ENCODE data around the gene CFC1B. TPM values are rescaled to one million over a fixed set of nuclear protein-coding genes. Genes with fewer than 3 reads are reported as not detected.

The CFC1B gene
- total and polyA plus RNA-seq, 9 of the 15 experiments (the other 6 are each of a cell fraction or from before 2014, with no cell fraction given), result not detected

Small RNA genes lying within 50 kb of the gene (small RNA-seq; reads per million reads assigned to genes)
- gene RF00017, result not detected
- not detected for gene RNU6-473P

Other genes starting within 250 kb of the CFC1B start
- 187 and 239 TPM in 2 replicates for gene IMP4, start 178.3 kb upstream of the CFC1B start, total RNA-seq (2014; rRNA removed)
- 42.1 and 52.9 TPM in 2 replicates for gene IMP4, start 178.3 kb upstream of the CFC1B start, total RNA-seq (2014; rRNA removed; fragmentation: Illumina TruSeq; extraction: Trizol)
- 97.8 and 103 TPM in 2 replicates for gene IMP4, start 178.3 kb upstream of the CFC1B start, total RNA-seq (2015; rRNA removed; fragmentation: Illumina TruSeq; extraction: Trizol)
- 164 and 167 TPM in 2 replicates for gene IMP4, start 178.3 kb upstream of the CFC1B start, total RNA-seq (2021)
- 127 and 158 TPM in 2 replicates for gene IMP4, start 178.3 kb upstream of the CFC1B start, polyA plus RNA-seq (2011; rRNA removed)
- gene IMP4, start 178.3 kb upstream of the CFC1B start, polyA plus RNA-seq (2014; fragmentation: Illumina TruSeq; extraction: Trizol), result 100.0 and 155 TPM in 2 replicates
- 10 to 100 TPM; 35.4 to 53.3 TPM for gene IMP4, start 178.3 kb upstream of the CFC1B start, polyA plus RNA-seq (2014; fragmentation: Nextera tagmentation; extraction: Ambion mirVana)
- gene IMP4, start 178.3 kb upstream of the CFC1B start, polyA plus RNA-seq (2014; rRNA removed), result 209 and 231 TPM in 2 replicates
- 49.6 and 57.0 TPM in 2 replicates for gene PTPN18, start 165.2 kb upstream of the CFC1B start, total RNA-seq (2014; rRNA removed)
- 36.9 and 37.6 TPM in 2 replicates for gene PTPN18, start 165.2 kb upstream of the CFC1B start, total RNA-seq (2014; rRNA removed; fragmentation: Illumina TruSeq; extraction: Trizol)
- 35.2 and 38.5 TPM in 2 replicates for gene PTPN18, start 165.2 kb upstream of the CFC1B start, total RNA-seq (2015; rRNA removed; fragmentation: Illumina TruSeq; extraction: Trizol)
- 64.0 and 64.4 TPM in 2 replicates for gene PTPN18, start 165.2 kb upstream of the CFC1B start, total RNA-seq (2021)
- gene PTPN18, start 165.2 kb upstream of the CFC1B start, polyA plus RNA-seq (2011; rRNA removed), result 51.0 and 58.7 TPM in 2 replicates
- 79.5 and 90.7 TPM in 2 replicates for gene PTPN18, start 165.2 kb upstream of the CFC1B start, polyA plus RNA-seq (2014; fragmentation: Illumina TruSeq; extraction: Trizol)
- 10 to 100 TPM; 11.6 to 19.3 TPM for gene PTPN18, start 165.2 kb upstream of the CFC1B start, polyA plus RNA-seq (2014; fragmentation: Nextera tagmentation; extraction: Ambion mirVana)
- 67.4 and 76.7 TPM in 2 replicates for gene PTPN18, start 165.2 kb upstream of the CFC1B start, polyA plus RNA-seq (2014; rRNA removed)
- 0.78 and 1.00 TPM in 2 replicates for gene POTEI, start 11.9 kb upstream of the CFC1B start, total RNA-seq (2014; rRNA removed)
- 2.6 and 2.8 TPM in 2 replicates for gene POTEI, start 11.9 kb upstream of the CFC1B start, total RNA-seq (2014; rRNA removed; fragmentation: Illumina TruSeq; extraction: Trizol)
- gene POTEI, start 11.9 kb upstream of the CFC1B start, total RNA-seq (2015; rRNA removed; fragmentation: Illumina TruSeq; extraction: Trizol), result 2.3 and 2.5 TPM in 2 replicates
- 3.7 and 3.9 TPM in 2 replicates for gene POTEI, start 11.9 kb upstream of the CFC1B start, total RNA-seq (2021)
- gene POTEI, start 11.9 kb upstream of the CFC1B start, polyA plus RNA-seq (2011; rRNA removed), result 0.49 and 0.71 TPM in 2 replicates
- 0.79 and 0.89 TPM in 2 replicates for gene POTEI, start 11.9 kb upstream of the CFC1B start, polyA plus RNA-seq (2014; fragmentation: Illumina TruSeq; extraction: Trizol)
- gene POTEI, start 11.9 kb upstream of the CFC1B start, polyA plus RNA-seq (2014; fragmentation: Nextera tagmentation; extraction: Ambion mirVana), result under 1 TPM; 0.07 to 0.28 TPM
- 0.74 and 1.3 TPM in 2 replicates for gene POTEI, start 11.9 kb upstream of the CFC1B start, polyA plus RNA-seq (2014; rRNA removed)
- gene CFC1, start 78.4 kb downstream of the CFC1B start, total RNA-seq (2014; rRNA removed), result not detected in 2 replicates
- not detected in 2 replicates for gene CFC1, start 78.4 kb downstream of the CFC1B start, total RNA-seq (2014; rRNA removed; fragmentation: Illumina TruSeq; extraction: Trizol)
- not detected in 2 replicates for gene CFC1, start 78.4 kb downstream of the CFC1B start, total RNA-seq (2015; rRNA removed; fragmentation: Illumina TruSeq; extraction: Trizol)
- gene CFC1, start 78.4 kb downstream of the CFC1B start, total RNA-seq (2021), result not detected in 2 replicates
- not detected in 2 replicates for gene CFC1, start 78.4 kb downstream of the CFC1B start, polyA plus RNA-seq (2011; rRNA removed)
- not detected in 2 replicates for gene CFC1, start 78.4 kb downstream of the CFC1B start, polyA plus RNA-seq (2014; fragmentation: Illumina TruSeq; extraction: Trizol)
- not detected for gene CFC1, start 78.4 kb downstream of the CFC1B start, polyA plus RNA-seq (2014; fragmentation: Nextera tagmentation; extraction: Ambion mirVana)
- not detected in 2 replicates for gene CFC1, start 78.4 kb downstream of the CFC1B start, polyA plus RNA-seq (2014; rRNA removed)
- gene POTEJ, start 90.2 kb downstream of the CFC1B start, total RNA-seq (2014; rRNA removed), result not detected in 2 replicates
- not detected in 2 replicates for gene POTEJ, start 90.2 kb downstream of the CFC1B start, total RNA-seq (2014; rRNA removed; fragmentation: Illumina TruSeq; extraction: Trizol)
- gene POTEJ, start 90.2 kb downstream of the CFC1B start, total RNA-seq (2015; rRNA removed; fragmentation: Illumina TruSeq; extraction: Trizol), result not detected in 2 replicates
- gene POTEJ, start 90.2 kb downstream of the CFC1B start, total RNA-seq (2021), result not detected in 2 replicates
- not detected in 2 replicates for gene POTEJ, start 90.2 kb downstream of the CFC1B start, polyA plus RNA-seq (2011; rRNA removed)
- gene POTEJ, start 90.2 kb downstream of the CFC1B start, polyA plus RNA-seq (2014; fragmentation: Illumina TruSeq; extraction: Trizol), result not detected in 2 replicates
- gene POTEJ, start 90.2 kb downstream of the CFC1B start, polyA plus RNA-seq (2014; fragmentation: Nextera tagmentation; extraction: Ambion mirVana), result not detected
- not detected in 2 replicates for gene POTEJ, start 90.2 kb downstream of the CFC1B start, polyA plus RNA-seq (2014; rRNA removed)
- not detected in 2 replicates for gene GPR148, start 207.8 kb downstream of the CFC1B start, total RNA-seq (2014; rRNA removed)
- not detected in 2 replicates for gene GPR148, start 207.8 kb downstream of the CFC1B start, total RNA-seq (2014; rRNA removed; fragmentation: Illumina TruSeq; extraction: Trizol)
- not detected in 2 replicates for gene GPR148, start 207.8 kb downstream of the CFC1B start, total RNA-seq (2015; rRNA removed; fragmentation: Illumina TruSeq; extraction: Trizol)
- not detected in 2 replicates for gene GPR148, start 207.8 kb downstream of the CFC1B start, total RNA-seq (2021)
- gene GPR148, start 207.8 kb downstream of the CFC1B start, polyA plus RNA-seq (2011; rRNA removed), result not detected in 2 replicates
- gene GPR148, start 207.8 kb downstream of the CFC1B start, polyA plus RNA-seq (2014; fragmentation: Illumina TruSeq; extraction: Trizol), result not detected in 2 replicates
- gene GPR148, start 207.8 kb downstream of the CFC1B start, polyA plus RNA-seq (2014; fragmentation: Nextera tagmentation; extraction: Ambion mirVana), result not detected
- not detected in 2 replicates for gene GPR148, start 207.8 kb downstream of the CFC1B start, polyA plus RNA-seq (2014; rRNA removed)
- not detected in 2 replicates for gene AMER3, start 234.3 kb downstream of the CFC1B start, total RNA-seq (2014; rRNA removed)
- gene AMER3, start 234.3 kb downstream of the CFC1B start, total RNA-seq (2014; rRNA removed; fragmentation: Illumina TruSeq; extraction: Trizol), result not detected in 2 replicates
- gene AMER3, start 234.3 kb downstream of the CFC1B start, total RNA-seq (2015; rRNA removed; fragmentation: Illumina TruSeq; extraction: Trizol), result not detected in 2 replicates
- gene AMER3, start 234.3 kb downstream of the CFC1B start, total RNA-seq (2021), result not detected in 2 replicates
- gene AMER3, start 234.3 kb downstream of the CFC1B start, polyA plus RNA-seq (2011; rRNA removed), result not detected in 2 replicates
- not detected in 2 replicates for gene AMER3, start 234.3 kb downstream of the CFC1B start, polyA plus RNA-seq (2014; fragmentation: Illumina TruSeq; extraction: Trizol)
- not detected for gene AMER3, start 234.3 kb downstream of the CFC1B start, polyA plus RNA-seq (2014; fragmentation: Nextera tagmentation; extraction: Ambion mirVana)
- not detected in 2 replicates for gene AMER3, start 234.3 kb downstream of the CFC1B start, polyA plus RNA-seq (2014; rRNA removed)

All from K562 (cell line).